Measurements from ENCODE around the gene GALNT14. TPM values are rescaled to one million over a fixed set of nuclear protein-coding genes. Genes with fewer than 3 reads are reported as not detected.

GALNT14 gene
- total RNA-seq, 4 donors from 2014 or later: 3.2 to 6.6 (median 4.7) TPM

DNA sequence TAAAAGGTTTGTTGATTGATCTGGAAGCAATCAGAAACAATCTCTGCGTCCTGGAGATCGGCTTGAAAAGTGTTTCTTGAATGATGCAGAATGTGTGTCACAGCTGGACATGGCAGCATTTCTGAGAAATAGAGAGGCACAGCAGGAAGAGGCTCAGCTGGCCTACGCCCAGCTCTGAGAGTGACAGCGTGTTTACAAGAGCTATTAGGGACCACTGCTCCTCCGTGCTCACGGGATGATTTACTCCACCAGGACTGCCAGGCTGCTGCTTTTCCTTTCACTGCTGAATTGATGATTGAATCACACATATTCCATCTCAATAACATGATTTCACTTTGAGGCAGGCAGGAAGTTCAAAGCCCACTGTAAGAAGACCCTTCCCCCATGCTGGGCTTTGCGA lies 62.8 kb downstream of the GALNT14 start:
- H3K4me3 ChIP-seq: no peak overlapping the region
- H3K4me1 ChIP-seq: no peaks in the 10 kb centered on the region
- 69% methylated on average over 7 of the region's 7 CpGs for WGBS
- no peaks in the 10 kb centered on the region for H3K9me3 ChIP-seq
- no peak for TF ChIP-seq CTCF (IDR thresholded peaks at IDR 0.05)
- no peak for TF ChIP-seq POLR2A (IDR thresholded peaks at IDR 0.05)
- no peak for TF ChIP-seq EP300 (IDR thresholded peaks at IDR 0.05)
- TF ChIP-seq POLR2AphosphoS5 (IDR thresholded peaks at IDR 0.05): no peak
- H3K27ac ChIP-seq: no peak overlapping the region
- no peaks in the 10 kb centered on the region for H3K27me3 ChIP-seq
- DNase-seq (ENCODE audit: low spot score in 2 of 2): no peak
- no peaks in the 10 kb centered on the region for H3K36me3 ChIP-seq

GRCh38 chr2:31071741-31072140 lies 66.5 kb downstream of the GALNT14 start:
- WGBS: 77% methylated on average over 6 of the region's 6 CpGs

GRCh38 chr2:31070339-31071125 lies 67.7 kb downstream of the GALNT14 start:
- 62% methylated on average over 8 of the region's 8 CpGs for WGBS
- Histone ChIP-seq H3K27me3 (no peaks in the 10 kb centered on the region), H3K27ac (no peak overlapping the region), H3K9me3 (no peaks in the 10 kb centered on the region), H3K4me1 (no peaks in the 10 kb centered on the region), H3K36me3 (no peaks in the 10 kb centered on the region), H3K4me3 (no peak overlapping the region)
- DNase-seq (ENCODE audit: low spot score in 2 of 2): no peak
- no peak for TF ChIP-seq EP300 (IDR thresholded peaks at IDR 0.05)
- TF ChIP-seq POLR2AphosphoS5 (IDR thresholded peaks at IDR 0.05): no peak
- TF ChIP-seq POLR2A (IDR thresholded peaks at IDR 0.05): no peak
- TF ChIP-seq CTCF (IDR thresholded peaks at IDR 0.05): no peak

More at GRCh38 chr2:31071741-31072140, 66.5 kb downstream of the GALNT14 start:
- Histone ChIP-seq H3K4me3 (no peak overlapping the region), H3K9me3 (no peaks in the 10 kb centered on the region), H3K27me3 (no peaks in the 10 kb centered on the region), H3K36me3 (no peaks in the 10 kb centered on the region), H3K4me1 (no peaks in the 10 kb centered on the region), H3K27ac (no peak overlapping the region)
- TF ChIP-seq POLR2AphosphoS5 (IDR thresholded peaks at IDR 0.05) (no peak), CTCF (IDR thresholded peaks at IDR 0.05) (no peak), POLR2A (IDR thresholded peaks at IDR 0.05) (no peak), EP300 (IDR thresholded peaks at IDR 0.05) (no peak)
- no peak for DNase-seq (ENCODE audit: low spot score in 2 of 2)

DNA sequence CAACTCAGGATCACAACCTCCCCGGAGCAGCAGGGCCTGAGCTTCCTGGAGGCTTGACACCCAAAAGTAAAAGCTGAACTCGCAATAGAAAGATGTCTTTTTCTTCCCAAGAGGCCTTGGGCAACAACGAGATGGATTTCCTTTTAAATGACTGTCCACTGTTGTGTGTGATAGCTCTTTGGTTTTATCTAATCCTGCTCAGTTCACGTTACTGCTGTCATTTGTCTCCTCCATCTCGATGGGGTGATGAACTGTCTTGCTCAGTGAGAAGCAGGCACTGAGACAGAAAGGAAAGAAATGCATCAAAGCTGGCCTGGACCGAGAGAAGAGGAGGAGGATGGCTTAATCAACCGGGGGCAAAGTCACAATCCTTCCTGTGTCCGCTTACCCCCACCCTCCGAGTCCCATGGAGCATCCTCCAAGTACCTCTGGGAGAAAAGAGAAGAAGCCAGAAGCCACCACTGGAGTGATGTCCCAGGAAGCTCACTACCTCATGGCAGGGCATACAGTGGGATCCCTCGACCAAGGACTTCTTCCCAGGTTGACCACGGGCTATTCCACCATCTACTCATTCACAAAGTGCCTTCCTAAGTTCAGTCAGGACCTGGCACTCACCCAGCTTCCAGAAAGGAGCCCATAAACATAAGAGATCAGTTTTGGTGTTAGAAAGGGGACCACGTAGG lies 68.5 kb downstream of the GALNT14 start:
- Histone ChIP-seq H3K27ac (no peak overlapping the region), H3K4me3 (no peak overlapping the region), H3K9me3 (no peaks in the 10 kb centered on the region), H3K36me3 (no peaks in the 10 kb centered on the region), H3K27me3 (no peaks in the 10 kb centered on the region), H3K4me1 (no peaks in the 10 kb centered on the region)
- WGBS: 81% methylated on average over 12 of the region's 12 CpGs
- TF ChIP-seq EP300 (IDR thresholded peaks at IDR 0.05) (no peak), POLR2AphosphoS5 (IDR thresholded peaks at IDR 0.05) (no peak), CTCF (IDR thresholded peaks at IDR 0.05) (no peak), POLR2A (IDR thresholded peaks at IDR 0.05) (no peak)
- DNase-seq (ENCODE audit: low spot score in 2 of 2): no peak

DNA sequence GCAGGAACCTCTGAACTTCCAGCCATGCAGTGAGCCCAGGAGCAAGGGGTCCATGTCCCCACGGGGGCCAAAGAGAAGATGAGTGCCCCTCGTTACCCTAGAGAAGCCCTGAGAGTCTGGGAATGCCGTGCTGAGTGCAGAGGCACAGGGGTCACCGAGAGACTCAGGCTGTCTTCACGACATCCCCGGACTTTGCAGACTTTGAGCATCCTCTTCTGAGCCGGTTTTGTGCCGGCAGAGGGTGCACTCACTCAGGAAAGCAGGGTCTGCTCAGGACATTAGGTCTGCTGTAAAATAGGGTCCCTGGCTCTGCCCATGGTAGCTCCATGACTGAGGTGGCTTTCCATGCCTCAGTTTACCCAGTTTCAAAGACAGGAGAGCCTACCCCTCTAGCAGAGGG lies 71.0 kb downstream of the GALNT14 start:
- H3K4me1 ChIP-seq: no peaks in the 10 kb centered on the region
- no peak for TF ChIP-seq EP300 (IDR thresholded peaks at IDR 0.05)
- TF ChIP-seq CTCF (IDR thresholded peaks at IDR 0.05): no peak
- TF ChIP-seq POLR2AphosphoS5 (IDR thresholded peaks at IDR 0.05): no peak
- no peak for TF ChIP-seq POLR2A (IDR thresholded peaks at IDR 0.05)
- no peak for DNase-seq (ENCODE audit: low spot score in 2 of 2)
- 78% methylated on average over 4 of the region's 8 CpGs for WGBS
- H3K36me3 ChIP-seq: no peaks in the 10 kb centered on the region
- H3K9me3 ChIP-seq: no peaks in the 10 kb centered on the region
- H3K27me3 ChIP-seq: no peaks in the 10 kb centered on the region
- no peak overlapping the region for H3K27ac ChIP-seq
- H3K4me3 ChIP-seq: no peak overlapping the region

All from suprapubic skin (tissue), 4 donors.